RWPE2 (cell line): ENCODE results near the gene TMEM147.

Experiments used
- ATAC-seq: fragments of 200-7000 bp; cut with Tn5 transposase; 3 replicates; pipeline ENCODE4 v1.9.1; 2021; ENCODE audit warnings: low read depth
- DNase-seq: peaks from one replicate; pipeline ENCODE4 v3.0.0-alpha.2; 2020; ENCODE audit warnings: low spot score
- H3K27ac ChIP-seq: fragments of 450-650 bp; 2 replicates; pipeline ENCODE4 v1.5.1; 2017; ENCODE audit warnings: mild to moderate bottlenecking; ENCODE audit not compliant: poor library complexity, severe bottlenecking
- H3K27me3 ChIP-seq: fragments of 250-450 bp; sonication (Bioruptor Pico); 2 replicates; pipeline ENCODE4 v1.5.1; 2021; ENCODE audit warnings: mild to moderate bottlenecking, moderate library complexity; ENCODE audit not compliant: insufficient read depth, poor library complexity, severe bottlenecking
- H3K36me3 ChIP-seq: fragments of 250-450 bp; sonication (Bioruptor Pico); 2 replicates; pipeline ENCODE4 v1.5.1; 2020; ENCODE audit warnings: low read depth, mild to moderate bottlenecking, moderate library complexity
- H3K4me1 ChIP-seq: fragments of 250-450 bp; sonication (Bioruptor Pico); 2 replicates; pipeline ENCODE4 v1.5.1; 2021; ENCODE audit warnings: mild to moderate bottlenecking, moderate library complexity; ENCODE audit not compliant: insufficient read depth, poor library complexity, severe bottlenecking
- H3K4me3 ChIP-seq: fragments of 250-450 bp; sonication (Bioruptor Pico); 2 replicates; pipeline ENCODE4 v1.5.1; 2021; ENCODE audit warnings: mild to moderate bottlenecking, moderate library complexity; ENCODE audit not compliant: severe bottlenecking
- H3K9me3 ChIP-seq: fragments of 250-450 bp; sonication (Bioruptor Pico); 2 replicates; pipeline ENCODE4 v1.5.1; 2021; ENCODE audit warnings: mild to moderate bottlenecking, moderate library complexity; ENCODE audit not compliant: severe bottlenecking
- TF ChIP-seq, protein P1 (sequence below): fragments of 450-650 bp; IDR thresholded peaks from one replicate; pipeline ENCODE4 v1.5.1; 2017; ENCODE audit warnings: mild to moderate bottlenecking, moderate library complexity; ENCODE audit not compliant: poor library complexity, severe bottlenecking

The TMEM147 gene

DNA sequence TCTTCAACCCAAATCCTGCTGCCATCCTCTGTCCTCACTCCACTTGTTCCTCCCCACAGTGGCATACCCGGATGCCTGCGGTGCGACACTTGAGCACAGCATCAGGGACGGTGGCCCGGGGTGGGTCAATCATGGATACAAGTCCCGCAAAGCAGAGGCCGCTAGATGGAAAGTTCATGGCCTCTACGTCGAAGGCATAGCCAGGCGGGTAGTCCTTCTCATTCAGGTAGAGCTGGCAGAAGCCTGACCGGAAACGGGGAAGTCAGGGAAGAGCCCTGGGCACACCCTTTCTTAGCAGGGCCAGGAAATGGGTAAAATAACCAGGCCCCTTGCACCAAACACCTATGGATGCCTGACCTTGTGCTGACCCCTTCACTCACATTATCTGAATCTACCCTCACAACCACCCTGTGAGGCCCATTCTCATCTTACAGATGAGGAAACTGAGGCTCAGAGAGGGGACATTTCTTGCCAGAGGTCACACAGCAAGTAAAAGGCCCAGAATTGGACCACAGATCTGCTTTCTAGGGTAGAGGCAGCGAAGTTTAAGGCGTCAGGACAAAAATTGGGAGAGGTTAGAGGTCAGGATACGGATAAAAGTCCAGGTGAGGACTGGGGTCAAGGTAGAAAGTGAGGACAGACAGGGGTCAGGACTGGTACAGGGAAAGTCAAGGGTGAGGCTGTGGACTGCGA, 11.6 kb downstream of the TMEM147 start:
- Histone ChIP-seq H3K4me1 (no peaks in the 10 kb centered on the region), H3K36me3 (no peaks in the 10 kb centered on the region), H3K27me3 (peaks cover 8% of the 10 kb centered on the region), H3K4me3 (no peak overlapping the region), H3K9me3 (no peaks in the 10 kb centered on the region), H3K27ac (no peak overlapping the region)
- TF ChIP-seq, protein P1, sequence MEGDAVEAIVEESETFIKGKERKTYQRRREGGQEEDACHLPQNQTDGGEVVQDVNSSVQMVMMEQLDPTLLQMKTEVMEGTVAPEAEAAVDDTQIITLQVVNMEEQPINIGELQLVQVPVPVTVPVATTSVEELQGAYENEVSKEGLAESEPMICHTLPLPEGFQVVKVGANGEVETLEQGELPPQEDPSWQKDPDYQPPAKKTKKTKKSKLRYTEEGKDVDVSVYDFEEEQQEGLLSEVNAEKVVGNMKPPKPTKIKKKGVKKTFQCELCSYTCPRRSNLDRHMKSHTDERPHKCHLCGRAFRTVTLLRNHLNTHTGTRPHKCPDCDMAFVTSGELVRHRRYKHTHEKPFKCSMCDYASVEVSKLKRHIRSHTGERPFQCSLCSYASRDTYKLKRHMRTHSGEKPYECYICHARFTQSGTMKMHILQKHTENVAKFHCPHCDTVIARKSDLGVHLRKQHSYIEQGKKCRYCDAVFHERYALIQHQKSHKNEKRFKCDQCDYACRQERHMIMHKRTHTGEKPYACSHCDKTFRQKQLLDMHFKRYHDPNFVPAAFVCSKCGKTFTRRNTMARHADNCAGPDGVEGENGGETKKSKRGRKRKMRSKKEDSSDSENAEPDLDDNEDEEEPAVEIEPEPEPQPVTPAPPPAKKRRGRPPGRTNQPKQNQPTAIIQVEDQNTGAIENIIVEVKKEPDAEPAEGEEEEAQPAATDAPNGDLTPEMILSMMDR, result no peak
- DNase-seq (peak; percentile 47), ATAC-seq (no peak)

DNA sequence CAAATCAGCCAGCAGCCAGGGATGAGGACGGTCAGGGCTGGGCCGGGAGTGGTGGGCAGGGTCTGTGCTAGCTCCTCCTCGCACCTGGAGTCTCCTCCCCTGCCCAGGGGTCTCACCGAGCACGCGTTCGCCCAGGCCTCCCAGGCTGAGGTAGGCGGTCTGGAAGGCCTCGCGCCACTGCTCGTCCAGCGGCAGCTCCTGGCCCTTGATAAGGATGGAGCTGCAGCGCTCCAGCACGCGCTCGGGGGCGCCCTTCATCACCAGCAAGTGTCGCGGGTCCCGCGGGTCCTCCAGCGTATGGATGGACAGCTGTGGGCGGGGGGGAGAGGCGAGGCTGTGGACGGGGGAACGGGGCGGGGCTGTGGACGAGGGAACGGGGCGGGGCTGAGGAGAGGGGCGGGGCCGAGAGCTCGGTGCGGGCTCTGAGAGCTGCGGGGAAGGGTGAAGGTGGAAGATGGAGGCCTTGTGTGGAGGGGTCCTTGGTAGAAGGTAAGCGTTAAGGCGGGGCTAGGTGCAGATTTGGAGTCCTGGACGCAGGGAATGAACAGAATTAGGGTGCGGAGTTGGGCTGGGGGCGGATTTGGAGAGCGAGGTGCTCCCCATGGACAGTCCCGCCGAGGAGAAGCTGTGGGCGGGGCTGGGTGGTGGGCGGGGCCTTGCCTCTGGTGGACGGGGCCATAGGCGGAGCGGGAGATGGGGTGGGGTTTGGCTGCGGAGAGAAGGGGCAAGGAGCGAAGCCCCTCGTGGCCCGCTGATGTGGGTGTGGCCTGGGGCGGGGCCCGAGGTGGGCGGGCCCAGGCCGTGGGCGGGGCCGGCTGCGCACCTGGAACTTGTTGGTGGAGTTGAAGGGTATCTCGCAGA, 12.3 kb downstream of the TMEM147 start:
- Histone ChIP-seq H3K9me3 (no peaks in the 10 kb centered on the region), H3K27me3 (peaks cover 8% of the 10 kb centered on the region), H3K27ac (no peak overlapping the region), H3K36me3 (no peaks in the 10 kb centered on the region), H3K4me3 (peak overlapping the region; percentile 36), H3K4me1 (no peaks in the 10 kb centered on the region)
- DNase-seq, result peak; percentile 76
- peak; percentile 67 for ATAC-seq
- TF ChIP-seq, protein P1, result no peak

DNA sequence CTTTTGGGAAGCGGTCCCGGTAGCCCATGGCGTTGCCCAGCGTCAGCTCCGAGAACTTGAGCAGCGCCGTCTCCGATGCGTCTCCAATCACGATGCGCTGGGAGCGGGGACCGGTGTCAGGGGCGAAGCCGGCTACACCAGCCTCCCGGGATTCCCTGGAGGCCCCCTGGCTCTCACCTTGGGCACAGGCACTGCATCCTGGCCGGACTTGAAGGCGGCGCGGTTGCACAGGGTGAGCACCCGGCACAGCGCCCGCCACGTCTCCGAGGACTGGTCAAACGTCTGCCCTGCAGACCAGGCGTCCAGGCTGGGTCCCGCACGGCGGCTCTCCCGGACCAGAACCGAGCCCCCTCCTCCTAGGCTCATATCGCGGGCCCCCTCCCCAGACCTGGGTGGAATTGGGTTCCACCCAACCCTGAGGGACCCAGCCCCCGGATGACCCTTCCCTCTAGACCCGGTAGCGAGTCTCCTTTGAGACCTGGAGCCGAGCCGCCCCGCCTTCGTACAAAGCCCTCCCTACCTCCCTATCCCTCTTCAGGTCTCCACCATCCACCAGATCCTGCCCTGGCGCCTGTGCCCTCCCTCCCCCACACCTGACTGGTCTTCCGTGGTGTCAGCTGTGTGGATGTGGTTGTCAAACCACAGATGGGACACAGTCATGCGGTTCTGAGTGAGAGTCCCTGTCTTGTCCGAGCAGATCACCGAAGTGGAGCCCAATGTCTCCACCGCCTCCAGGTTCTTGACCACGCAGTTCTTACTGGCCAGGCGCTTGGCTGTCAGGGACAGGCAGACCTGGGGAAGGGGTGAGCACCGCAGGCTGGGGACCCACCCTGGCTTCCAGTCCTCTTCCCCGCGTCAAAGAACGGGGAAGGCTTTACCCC, 13.2 kb downstream of the TMEM147 start:
- ATAC-seq, result no peak
- peaks cover 8% of the 10 kb centered on the region for H3K27me3 ChIP-seq
- H3K36me3 ChIP-seq, result no peaks in the 10 kb centered on the region
- DNase-seq, result peak; percentile 55
- no peaks in the 10 kb centered on the region for H3K4me1 ChIP-seq
- no peaks in the 10 kb centered on the region for H3K9me3 ChIP-seq
- TF ChIP-seq, protein P1, result no peak
- peak overlapping the region; percentile 36 for H3K4me3 ChIP-seq
- H3K27ac ChIP-seq, result no peak overlapping the region

DNA sequence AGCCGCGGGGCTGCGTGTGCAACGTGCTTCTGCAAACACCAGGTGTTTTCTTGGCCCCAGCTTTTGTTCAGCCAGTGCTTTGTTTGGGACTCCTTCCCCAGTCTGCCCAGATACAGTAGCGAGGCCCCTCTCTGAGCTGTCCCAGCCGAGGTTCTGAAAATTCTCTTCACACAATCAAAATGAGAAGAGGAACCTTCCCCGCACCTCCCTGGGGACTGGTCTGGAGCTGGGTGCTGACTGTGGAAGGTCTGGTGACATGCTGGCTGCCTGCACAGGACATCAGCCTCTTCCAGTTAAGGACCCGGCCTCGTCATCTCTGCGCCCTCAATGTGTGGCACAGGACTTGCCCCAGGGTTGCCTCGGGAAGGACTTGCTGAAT, 13.8 kb downstream of the TMEM147 start:
- peak; percentile 58 for DNase-seq
- Histone ChIP-seq H3K27ac (no peak overlapping the region), H3K27me3 (peaks cover 8% of the 10 kb centered on the region), H3K36me3 (no peaks in the 10 kb centered on the region), H3K9me3 (no peaks in the 10 kb centered on the region), H3K4me1 (no peaks in the 10 kb centered on the region), H3K4me3 (no peak overlapping the region)
- TF ChIP-seq, protein P1, result no peak
- no peak for ATAC-seq
